GM18907 (cell line): Measurements from ENCODE around the gene GRIK5.

Experiments used
- ATAC-seq: cut with Tn5 transposase; IDR thresholded peaks from one replicate; pipeline ENCODE4 v1.9.1; 2021; ENCODE audit warnings: mild to moderate bottlenecking, moderate library complexity; ENCODE audit not compliant: unreplicated experiment

GRIK5 gene

GRCh38 chr19:41959056-41960053 lies 110.7 kb downstream of the GRIK5 start, which contains the start of gene RABAC1:
Gene RABAC1 (minus strand): TSS chr19:41959321. CDS start chr19:41959292, 29 bp downstream.
- peak; percentile 84 for ATAC-seq

- ATAC-seq: peak; percentile 59
These were observed 111.5 kb downstream of the GRIK5 start for GRCh38 chr19:41958367-41959055.

GRCh38 chr19:41957838-41958366 lies 112.1 kb downstream of the GRIK5 start:
- no peak for ATAC-seq

- ATAC-seq: no peak
These were observed 112.7 kb downstream of the GRIK5 start for GRCh38 chr19:41957161-41957837.

- ATAC-seq: no peak
These were observed 113.4 kb downstream of the GRIK5 start for GRCh38 chr19:41956621-41957020.

- no peak for ATAC-seq
These were observed 114.5 kb downstream of the GRIK5 start for GRCh38 chr19:41955521-41955920.

GRCh38 chr19:41951686-41952172 lies 118.3 kb downstream of the GRIK5 start:
- ATAC-seq: peak; percentile 48
